CD4-positive, alpha-beta T cell treated with Interleukin-15 for 4 hours (primary cell): ENCODE data around the gene VSIR.

ENCODE experiments used
- DNase-seq: peaks from one replicate; pipeline ENCODE4 v3.0.0-alpha.2; 2020; ENCODE audit warnings: low spot score

Gene VSIR

GRCh38 chr10:71727738-71728737 is 45.3 kb downstream of the VSIR start:
- DNase-seq: peak; percentile 78

GRCh38 chr10:71727105-71727737 is 46.1 kb downstream of the VSIR start:
- peak; percentile 62 for DNase-seq

- peak; percentile 40 for DNase-seq
Measured at GRCh38 chr10:71726580-71727104, 46.7 kb downstream of the VSIR start.

GRCh38 chr10:71725998-71726579 is 47.2 kb downstream of the VSIR start:
- peak; percentile 56 for DNase-seq

- DNase-seq: no peak
Measured at GRCh38 chr10:71725249-71725648, 48.1 kb downstream of the VSIR start.

- DNase-seq: no peak
Measured at GRCh38 chr10:71724539-71724938, 48.8 kb downstream of the VSIR start.

GRCh38 chr10:71723311-71723710 is 50.0 kb downstream of the VSIR start:
- no peak for DNase-seq

GRCh38 chr10:71722849-71723248 is 50.5 kb downstream of the VSIR start:
- DNase-seq: no peak

- DNase-seq: no peak
Measured at GRCh38 chr10:71721313-71721712, 52.0 kb downstream of the VSIR start.

GRCh38 chr10:71720288-71720687 is 53.0 kb downstream of the VSIR start:
- DNase-seq: no peak

GRCh38 chr10:71719464-71720201 is 53.7 kb downstream of the VSIR start, which contains the start of gene C10orf105:
TSS of gene C10orf105 (minus strand) at chr10:71719778. CDS start at chr10:71716337, 3,441 bp downstream.
- DNase-seq: no peak

GRCh38 chr10:71719042-71719441 is 54.3 kb downstream of the VSIR start:
- DNase-seq: no peak

GRCh38 chr10:71718165-71718698 is 55.1 kb downstream of the VSIR start:
- DNase-seq: no peak

GRCh38 chr10:71717551-71717951 is 55.8 kb downstream of the VSIR start:
- DNase-seq: no peak

GRCh38 chr10:71717056-71717455 is 56.3 kb downstream of the VSIR start:
- DNase-seq: no peak

- no peak for DNase-seq
Measured at GRCh38 chr10:71716426-71716825, 56.9 kb downstream of the VSIR start.

- DNase-seq: no peak
Measured at GRCh38 chr10:71715860-71716259, 57.5 kb downstream of the VSIR start.

- DNase-seq: no peak
Measured at GRCh38 chr10:71715026-71715425, 58.3 kb downstream of the VSIR start.

- DNase-seq: no peak
Measured at GRCh38 chr10:71714592-71714991, 58.7 kb downstream of the VSIR start.

GRCh38 chr10:71714031-71714410 is 59.3 kb downstream of the VSIR start:
- DNase-seq: no peak
